ENCODE results near the gene FAM219A. TPM values are rescaled to one million over a fixed set of nuclear protein-coding genes. Genes with fewer than 3 reads are reported as not detected.

FAM219A gene
- total RNA-seq, 1 experiment from 2014 or later, result 31.1 TPM

GRCh38 chr9:34400686-34401602, 57.4 kb downstream of the FAM219A start:
- DNase-seq (ENCODE audit: low read depth), result no peak

GRCh38 chr9:34400275-34400674, 58.1 kb downstream of the FAM219A start:
- no peak for DNase-seq (ENCODE audit: low read depth)

- no peak for DNase-seq (ENCODE audit: low read depth)
Measured at GRCh38 chr9:34399729-34400128, 58.6 kb downstream of the FAM219A start.

GRCh38 chr9:34398875-34399274, 59.5 kb downstream of the FAM219A start:
- DNase-seq (ENCODE audit: low read depth), result no peak

DNA sequence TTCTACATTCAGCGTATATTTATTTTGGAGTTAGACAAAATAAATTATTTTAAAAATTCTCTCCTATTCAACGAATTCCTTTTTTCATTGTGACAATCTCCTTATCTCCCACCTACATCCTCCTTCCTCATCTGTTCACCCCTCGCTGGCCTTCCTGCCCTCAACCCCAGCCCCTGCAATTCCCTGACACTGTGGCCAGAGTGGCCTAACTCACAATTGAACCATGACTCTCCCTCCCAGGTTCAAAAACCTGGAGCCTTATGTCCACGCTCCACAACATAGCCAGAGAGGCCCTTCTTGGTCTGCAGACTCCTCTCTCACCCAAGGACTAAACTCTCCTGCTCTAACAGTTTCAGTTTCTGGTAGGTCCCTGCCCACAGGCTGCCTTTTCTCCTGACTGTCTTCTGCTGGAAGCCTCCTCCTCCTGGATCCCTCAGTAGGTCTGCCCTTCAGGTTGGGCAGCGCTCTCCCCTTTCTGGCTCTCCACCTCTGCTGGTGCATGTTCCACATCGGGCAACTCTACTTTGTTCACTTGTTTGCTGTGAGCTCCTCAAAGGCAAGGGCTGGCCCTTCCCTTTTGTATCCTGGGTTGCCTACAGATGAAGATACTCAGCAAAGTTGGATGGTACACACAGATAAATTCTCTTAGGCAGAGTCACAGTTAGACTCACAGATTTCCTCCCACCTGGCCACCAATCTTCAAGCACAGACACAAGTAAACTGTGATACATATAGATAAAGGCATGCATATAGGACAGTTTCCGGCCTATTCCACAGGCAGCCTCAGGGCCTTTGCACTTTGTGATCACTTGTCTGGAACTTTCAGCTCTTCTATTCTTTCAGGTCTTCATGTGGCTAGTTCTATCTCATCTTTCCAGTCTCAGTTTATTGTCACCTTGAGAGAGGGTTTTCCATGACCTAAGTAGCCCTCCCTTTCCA, 61.8 kb downstream of the FAM219A start:
- no peak for DNase-seq (ENCODE audit: low read depth)

DNA sequence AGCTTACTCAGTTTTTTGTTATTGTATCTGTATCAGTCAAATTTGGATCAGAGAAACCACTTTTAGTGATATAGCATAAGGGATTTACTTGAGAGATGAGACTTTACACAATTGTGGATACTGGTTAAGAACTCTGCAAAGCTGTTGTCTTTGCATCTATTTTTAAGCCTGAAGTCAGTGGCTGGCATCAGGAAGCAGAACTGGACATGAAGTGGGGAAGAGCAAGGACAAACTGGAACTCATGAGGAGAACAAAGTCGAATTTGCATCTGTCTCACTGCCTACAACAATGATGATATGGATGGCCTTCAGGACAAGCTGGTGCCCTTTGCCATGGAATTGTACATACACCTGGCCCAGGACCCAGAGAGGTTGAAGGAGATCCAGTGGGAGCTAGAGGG, 65.9 kb downstream of the FAM219A start:
- no peak for DNase-seq (ENCODE audit: low read depth)

- DNase-seq (ENCODE audit: low read depth), result no peak
Measured at GRCh38 chr9:34387239-34387638, 71.1 kb downstream of the FAM219A start.

DNA sequence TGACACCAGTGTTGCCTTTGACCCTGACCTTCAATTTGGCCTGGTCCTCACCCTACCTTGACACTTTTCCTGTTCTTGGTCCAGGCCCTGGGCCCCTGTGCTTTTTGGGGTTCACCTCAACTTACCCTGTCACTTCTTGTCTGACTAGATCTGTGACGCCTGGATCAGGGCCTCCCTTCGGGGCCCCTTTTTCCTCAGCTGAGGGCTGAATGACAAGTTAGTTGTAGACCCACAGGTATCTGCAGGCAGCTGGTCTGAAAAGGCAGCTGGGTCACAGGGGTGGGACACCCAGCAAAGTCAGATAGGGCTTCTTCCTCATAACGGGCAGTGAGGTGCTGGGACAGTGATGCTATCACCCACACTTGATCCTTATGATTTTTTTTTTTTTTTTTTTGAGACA, 71.7 kb downstream of the FAM219A start:
- DNase-seq (ENCODE audit: low read depth), result no peak

DNA sequence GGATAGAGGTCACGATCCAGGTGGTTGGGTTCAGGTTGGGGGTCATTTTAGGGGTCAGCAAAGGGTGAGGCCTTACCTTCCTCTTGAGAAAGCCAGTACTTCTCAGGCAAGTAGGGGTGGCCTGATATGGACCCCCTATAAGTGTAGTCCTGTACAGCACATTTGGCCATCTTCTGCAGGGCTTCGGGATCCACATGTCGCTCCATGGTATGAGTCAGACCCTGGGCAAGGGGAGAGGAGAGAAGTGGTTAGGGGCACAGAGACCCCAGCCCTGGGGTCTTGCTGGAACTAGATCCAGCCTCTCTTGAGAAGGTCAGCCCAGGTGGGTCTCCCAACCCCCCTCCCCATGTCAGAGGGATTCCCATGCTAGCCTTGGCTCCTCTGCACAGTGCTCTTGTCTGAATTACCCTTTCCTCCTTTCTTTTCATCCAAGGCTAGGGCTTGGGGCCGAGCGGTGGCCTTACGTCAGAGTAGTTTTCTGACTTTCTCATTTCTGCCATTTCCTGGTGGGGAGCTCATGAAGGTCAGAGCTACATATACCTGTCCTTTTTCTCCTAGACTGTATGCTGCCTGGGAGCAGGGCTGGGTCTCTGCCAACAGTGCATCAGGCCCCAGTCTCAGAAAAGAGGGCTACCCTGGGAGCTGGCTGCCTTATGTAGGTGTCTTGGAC, 72.7 kb downstream of the FAM219A start:
- DNase-seq (ENCODE audit: low read depth), result no peak

DNA sequence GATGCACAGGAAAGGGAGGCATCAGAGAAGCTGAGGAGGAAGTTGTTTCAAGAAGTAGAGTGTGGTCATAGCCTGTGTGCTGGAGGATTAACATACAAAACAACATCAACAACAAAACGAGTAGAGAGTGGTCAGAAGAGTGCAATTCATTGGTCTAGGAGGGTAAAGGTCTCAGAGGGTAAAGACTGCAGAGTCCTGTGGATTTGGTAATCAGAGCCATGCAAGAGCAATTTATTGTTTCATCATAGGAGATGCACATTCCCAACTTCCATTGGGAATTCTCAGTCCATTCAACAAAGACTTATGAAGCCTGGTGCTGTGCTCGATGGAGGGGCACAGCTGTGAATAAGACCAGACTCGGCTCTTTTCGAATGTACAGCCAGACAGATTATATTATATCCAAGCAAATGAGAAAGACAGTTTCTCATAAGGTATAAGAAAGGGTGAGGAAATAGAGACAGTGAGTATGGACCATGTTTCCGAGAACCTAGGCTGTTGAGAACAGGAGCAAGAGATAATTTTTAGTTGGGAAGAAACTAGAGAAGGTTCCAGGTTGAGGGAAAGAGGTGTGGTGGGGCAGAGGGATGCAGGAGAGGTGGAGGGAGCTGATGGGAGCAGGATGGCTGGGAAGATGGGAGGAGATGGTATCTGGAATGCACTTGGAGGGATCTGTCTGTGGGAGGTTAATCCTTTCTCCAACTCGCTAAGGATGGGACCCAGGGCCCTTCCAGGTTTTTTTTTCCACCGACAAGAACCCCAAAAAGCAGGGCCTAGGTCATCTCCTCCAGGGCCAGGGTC, 73.8 kb downstream of the FAM219A start:
- no peak for DNase-seq (ENCODE audit: low read depth)

DNA sequence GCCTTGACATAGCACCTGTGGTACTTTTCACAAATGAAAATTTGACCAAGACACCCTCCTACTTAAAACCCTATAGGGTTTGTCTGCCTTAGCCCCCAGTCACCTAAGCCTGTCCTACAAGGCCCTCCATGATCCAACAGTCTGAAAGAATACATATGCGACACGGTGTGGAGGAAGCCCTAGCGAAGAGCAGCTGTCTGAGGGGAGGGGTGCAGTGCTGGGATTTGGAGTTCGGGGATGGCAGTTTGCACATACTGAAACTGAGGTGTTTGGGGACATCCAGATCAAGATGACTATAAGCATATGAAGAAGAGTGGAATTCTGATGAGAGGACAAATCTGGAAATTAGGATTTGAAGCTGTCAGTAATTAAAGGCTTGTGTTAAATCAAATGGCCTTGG, 74.5 kb downstream of the FAM219A start:
- no peak for DNase-seq (ENCODE audit: low read depth)

GRCh38 chr9:34382879-34383278, 75.5 kb downstream of the FAM219A start:
- DNase-seq (ENCODE audit: low read depth), result no peak

GRCh38 chr9:34382054-34382453, 76.3 kb downstream of the FAM219A start:
- no peak for DNase-seq (ENCODE audit: low read depth)

GRCh38 chr9:34381323-34381722, 77.0 kb downstream of the FAM219A start:
- DNase-seq (ENCODE audit: low read depth), result peak; percentile 14

DNA sequence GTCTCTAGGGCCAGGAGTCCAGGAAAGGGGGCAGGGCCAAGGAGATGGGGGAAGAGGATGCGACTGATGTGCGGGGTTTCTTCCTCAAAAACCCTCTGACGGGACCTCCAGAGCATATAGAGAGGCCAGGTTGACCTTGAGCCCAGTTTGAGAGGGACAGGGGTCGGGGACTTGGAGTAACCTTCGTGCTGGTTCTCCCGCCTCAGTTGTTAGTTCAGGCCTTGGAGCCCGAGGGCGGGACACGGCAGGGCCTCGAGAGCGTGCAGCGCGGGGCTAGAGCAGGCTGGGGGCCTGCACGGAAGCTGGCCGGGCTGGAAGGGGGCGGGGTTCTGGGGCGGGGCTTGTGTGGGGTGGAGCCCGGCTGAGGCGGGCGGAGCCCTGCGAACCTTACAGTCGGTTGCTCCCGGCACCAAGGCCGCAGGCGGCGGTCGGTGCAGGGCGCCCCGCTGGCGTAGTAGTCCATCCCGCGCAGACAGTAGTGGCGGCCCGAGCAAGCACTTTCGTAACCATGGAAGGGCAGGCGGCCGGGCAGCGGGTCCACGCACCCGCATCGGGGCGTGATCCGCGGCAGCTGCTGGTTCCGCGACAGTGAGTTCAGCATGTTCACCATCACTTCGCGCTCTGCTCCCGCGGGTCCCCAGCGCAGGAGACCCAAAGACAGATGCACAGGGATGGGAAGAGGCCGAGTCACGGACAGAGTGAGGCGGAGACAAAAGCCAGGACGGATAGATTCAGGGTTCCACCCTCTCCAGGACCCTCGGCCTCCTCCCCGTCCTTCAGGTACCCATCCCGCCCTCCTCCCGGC, 77.7 kb downstream of the FAM219A start:
- DNase-seq (ENCODE audit: low read depth), result peak; percentile 57

GRCh38 chr9:34380034-34380510, 78.3 kb downstream of the FAM219A start:
- no peak for DNase-seq (ENCODE audit: low read depth)

GRCh38 chr9:34379334-34380033, 78.9 kb downstream of the FAM219A start:
- peak; percentile 72 for DNase-seq (ENCODE audit: low read depth)

DNA sequence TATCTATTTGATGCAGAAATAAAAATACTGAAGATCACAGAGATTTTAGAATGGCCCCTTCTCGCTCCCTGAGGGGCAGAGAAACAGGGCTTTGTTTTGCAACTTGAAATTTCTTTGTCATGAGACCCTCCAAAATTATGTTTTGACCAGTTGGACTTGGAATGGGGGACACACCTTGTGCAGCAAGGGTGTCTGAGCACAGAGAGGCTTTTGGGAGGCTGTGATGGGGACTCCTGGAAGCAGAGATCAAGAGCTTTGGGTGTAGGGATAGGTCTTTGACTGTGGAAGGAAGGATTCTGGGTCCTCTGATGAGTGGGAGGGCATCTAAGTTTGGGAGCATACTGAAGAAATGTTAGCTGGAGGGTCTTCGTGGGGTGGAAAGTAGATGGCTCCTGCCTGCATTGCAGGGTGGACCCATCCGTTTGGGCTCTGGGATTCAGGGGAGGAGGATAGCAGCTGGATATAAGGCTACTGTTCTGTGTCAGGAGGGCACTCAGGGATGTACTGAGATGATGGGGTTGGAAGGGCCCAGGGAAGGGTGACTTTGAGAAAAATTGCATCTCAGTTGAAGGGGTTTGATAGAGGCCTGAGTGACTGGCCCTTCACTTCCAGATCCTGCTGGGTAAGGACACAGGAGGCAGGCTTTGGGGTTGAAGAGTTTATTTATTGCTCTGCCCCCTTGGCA, 79.9 kb downstream of the FAM219A start:
- no peak for DNase-seq (ENCODE audit: low read depth)

DNA sequence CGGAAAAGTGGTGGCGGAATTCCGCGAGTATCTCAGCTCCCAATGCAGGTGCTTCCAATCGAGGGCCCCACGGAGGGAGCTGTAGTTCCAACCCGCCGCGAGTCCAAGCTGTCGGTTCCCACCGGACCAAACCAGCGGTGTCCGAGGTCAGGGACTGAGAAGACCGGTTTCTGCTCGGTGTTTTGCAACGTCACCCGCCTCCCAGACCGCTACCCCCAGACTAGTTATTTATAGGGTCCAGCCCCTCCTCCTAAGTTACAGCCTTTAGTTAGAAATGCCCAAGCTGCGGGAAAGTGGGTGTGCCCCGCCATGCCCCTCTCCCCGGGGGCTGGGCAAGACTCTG, 81.0 kb downstream of the FAM219A start:
- DNase-seq (ENCODE audit: low read depth), result no peak

All from M059J (cell line).